GM12874 (cell line): ENCODE data around the gene CLCNKA.

ENCODE experiments used
- TF ChIP-seq, protein P1 (sequence below): IDR thresholded peaks from 2 replicates; pipeline ENCODE4 v1.5.1; 2011; ENCODE audit warnings: low read depth, mild to moderate bottlenecking, control low read depth, low read length, moderate library complexity; ENCODE audit not compliant: insufficient read depth

Gene CLCNKA

DNA sequence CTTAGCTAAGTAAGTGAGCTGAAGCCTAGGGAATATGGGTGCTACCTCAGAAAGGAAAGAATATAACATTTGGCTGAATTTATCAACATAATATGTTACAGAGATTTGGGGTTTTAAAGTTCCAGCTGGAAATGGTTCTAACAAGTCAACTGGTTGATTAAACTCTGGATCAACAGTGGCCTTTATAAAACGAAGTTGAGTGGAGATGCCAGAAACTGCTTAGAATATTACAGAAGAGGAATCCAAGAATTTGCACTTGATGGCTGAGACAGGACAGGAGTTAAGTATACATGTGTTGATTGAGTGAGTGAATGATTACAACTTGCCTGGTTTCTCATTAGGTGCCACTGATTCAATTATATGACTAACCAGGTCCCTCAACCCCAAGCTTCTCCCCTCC lies 38.6 kb upstream of the CLCNKA start:
- TF ChIP-seq, protein P1, sequence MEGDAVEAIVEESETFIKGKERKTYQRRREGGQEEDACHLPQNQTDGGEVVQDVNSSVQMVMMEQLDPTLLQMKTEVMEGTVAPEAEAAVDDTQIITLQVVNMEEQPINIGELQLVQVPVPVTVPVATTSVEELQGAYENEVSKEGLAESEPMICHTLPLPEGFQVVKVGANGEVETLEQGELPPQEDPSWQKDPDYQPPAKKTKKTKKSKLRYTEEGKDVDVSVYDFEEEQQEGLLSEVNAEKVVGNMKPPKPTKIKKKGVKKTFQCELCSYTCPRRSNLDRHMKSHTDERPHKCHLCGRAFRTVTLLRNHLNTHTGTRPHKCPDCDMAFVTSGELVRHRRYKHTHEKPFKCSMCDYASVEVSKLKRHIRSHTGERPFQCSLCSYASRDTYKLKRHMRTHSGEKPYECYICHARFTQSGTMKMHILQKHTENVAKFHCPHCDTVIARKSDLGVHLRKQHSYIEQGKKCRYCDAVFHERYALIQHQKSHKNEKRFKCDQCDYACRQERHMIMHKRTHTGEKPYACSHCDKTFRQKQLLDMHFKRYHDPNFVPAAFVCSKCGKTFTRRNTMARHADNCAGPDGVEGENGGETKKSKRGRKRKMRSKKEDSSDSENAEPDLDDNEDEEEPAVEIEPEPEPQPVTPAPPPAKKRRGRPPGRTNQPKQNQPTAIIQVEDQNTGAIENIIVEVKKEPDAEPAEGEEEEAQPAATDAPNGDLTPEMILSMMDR: no peak

DNA sequence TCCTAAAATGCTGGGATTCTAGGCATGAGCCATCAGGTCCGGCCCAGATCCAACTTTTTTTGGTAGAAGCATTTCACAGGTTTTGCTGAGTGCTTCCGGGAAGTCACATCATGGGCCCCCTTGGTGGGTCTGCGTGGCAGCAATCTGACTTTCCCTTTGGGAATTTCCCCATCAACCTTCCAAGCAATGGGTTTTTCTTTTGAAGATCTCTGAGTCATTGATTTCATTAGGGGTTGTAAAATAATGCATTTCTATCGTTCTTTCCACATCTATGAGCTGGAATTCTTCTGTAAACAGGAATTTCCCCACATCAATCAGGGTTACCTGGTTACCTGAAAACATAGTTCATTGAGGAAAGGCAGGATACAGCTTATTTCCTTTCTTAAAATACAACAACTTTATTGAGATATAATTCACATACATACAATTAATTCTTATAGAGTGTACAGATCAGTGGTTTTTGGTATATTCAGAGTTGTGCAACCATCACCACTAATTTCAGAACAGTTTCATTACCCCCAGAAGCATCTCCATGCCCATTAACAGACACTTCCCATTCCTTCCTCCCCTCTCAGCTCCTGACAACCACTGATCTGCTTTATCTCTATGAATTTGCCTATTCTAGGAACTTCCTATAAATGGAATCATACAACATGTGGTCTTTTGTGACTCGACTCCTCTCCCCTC lies 36.1 kb upstream of the CLCNKA start:
- TF ChIP-seq, protein P1: no peak

DNA sequence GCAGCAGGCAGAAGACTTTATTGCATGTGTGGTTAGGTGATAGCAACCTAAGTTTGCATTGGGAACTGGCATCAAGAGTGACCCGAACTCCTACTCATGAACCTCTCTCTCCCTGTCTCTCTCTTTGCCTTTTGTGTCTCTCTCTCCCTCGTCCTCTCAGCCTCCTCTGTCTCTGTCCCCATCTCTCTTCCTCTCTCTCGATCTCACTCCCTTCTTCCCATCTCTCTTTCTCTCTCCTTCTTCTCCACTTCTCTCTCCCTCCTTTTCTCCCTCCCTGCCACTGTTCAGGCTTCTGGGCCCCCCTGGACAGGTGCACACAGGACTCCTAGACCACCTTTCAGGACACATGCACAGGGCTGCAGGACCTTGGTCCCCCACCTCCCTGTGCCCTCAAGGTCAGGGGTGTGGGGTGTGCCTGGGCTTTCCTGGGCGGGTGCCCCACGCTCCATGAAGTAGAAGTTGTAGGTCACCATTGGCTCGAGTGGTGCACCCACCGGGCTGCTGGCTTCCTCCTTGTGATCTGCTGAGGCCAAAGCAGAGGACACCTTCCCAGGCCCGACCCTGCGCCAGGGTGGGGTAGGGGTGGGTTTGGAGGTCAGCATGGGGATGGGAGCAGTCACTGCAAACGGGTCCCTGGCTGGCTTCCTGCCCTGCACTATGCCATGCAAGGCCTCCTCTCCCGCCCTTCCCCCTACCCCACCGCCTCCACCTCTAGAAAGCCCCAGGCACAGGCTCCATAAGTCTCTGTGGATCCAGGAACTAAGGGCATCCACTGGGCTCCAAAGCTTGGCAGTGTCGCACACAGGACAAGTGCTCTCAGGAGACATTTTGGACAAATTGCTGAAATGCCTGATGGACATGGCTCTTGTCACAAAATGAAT lies 32.7 kb upstream of the CLCNKA start:
- TF ChIP-seq, protein P1: no peak

DNA sequence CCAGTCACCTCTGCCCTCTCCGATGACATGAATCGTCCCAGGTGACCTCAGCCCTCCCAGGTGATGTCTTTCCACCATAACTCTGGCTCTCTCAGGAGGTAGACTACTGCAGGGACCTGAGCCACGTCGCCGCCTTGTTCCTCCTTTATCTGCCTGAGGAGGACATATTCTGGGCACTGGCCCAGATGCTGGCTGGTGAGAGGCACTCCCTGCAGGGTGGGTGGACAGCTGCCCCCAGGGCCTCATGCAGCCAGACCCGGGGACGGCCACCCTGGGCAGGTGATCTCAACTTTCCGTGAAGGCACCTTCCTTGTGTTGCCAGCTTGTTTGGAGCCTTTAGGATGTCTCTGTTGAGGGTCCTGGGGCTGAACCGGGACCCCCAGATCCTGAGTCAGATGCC lies 32.1 kb upstream of the CLCNKA start:
- TF ChIP-seq, protein P1: no peak

DNA sequence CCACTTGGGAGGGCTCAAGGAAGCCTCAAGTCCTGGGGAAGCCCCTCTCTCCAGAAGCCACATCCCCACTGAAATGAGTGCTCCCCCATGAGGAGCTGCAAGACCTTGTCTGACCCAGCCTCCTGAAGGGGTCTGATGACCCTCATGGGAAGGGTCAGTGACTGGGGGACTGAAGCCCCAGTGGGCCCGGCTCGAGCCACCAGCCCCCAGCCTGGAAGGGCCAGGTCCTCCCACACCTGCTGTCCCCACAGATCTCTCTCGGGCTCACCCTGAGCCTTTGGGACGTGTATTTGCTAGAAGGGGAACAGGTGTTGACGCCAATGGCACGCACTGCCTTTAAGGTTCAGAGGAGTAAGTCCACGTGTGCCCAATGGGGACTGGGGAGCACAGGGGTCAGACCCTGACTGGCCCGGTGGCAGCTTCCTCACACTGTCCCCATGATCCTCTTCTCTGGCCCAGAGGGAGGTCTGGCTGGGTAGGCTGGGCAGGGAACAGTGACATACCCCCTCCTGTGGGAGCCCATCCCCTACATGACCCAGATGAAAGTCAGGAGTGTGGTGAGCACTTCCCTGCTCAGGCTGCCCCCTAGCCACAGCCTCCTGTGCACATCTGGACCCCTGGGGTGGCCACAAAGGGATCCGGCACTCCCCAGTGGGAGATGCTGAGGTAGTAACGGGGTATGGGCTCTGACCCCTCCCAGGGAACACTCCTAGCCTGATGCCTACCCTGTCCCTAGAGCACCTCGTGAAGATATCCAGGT lies 30.2 kb upstream of the CLCNKA start:
- TF ChIP-seq, protein P1: no peak

DNA sequence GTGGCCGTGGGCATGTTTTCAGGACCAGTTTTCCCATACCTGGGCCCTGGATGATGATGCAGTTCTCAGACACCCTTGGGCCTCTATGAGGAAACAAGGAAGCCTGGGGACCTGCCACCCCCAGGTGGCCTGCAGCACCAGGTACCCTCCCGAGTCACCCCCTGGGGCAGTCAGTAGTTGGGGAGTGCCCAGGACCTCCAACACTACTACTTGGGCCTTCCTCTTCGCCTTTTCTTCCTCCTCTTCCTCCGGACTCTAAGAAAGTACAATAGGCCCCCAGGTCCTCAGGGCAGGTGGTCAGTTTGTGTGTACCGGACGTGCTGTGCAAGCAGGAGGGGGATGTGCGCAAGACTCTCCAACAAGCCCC lies 29.7 kb upstream of the CLCNKA start:
- TF ChIP-seq, protein P1: no peak
